GM10266 (cell line): ENCODE measurements around the gene RAP1GAP2.

Experiments
- DNase-seq: peaks from one replicate; pipeline ENCODE4 v3.0.0; 2012; ENCODE audit errors: extremely low spot score
- CTCF ChIP-seq: IDR thresholded peaks from 2 replicates; pipeline ENCODE4 v1.5.1; 2012; ENCODE audit warnings: mild to moderate bottlenecking, low read depth; ENCODE audit not compliant: control insufficient read depth, insufficient read depth; ENCODE audit errors: missing control alignments

The RAP1GAP2 gene

GRCh38 chr17:3008336-3009288 lies 212.4 kb downstream of the RAP1GAP2 start:
- no peak for TF ChIP-seq CTCF
- DNase-seq, result no peak

- no peak for TF ChIP-seq CTCF
- DNase-seq, result no peak
Observed at GRCh38 chr17:3009411-3009920, 213.2 kb downstream of the RAP1GAP2 start.

DNA sequence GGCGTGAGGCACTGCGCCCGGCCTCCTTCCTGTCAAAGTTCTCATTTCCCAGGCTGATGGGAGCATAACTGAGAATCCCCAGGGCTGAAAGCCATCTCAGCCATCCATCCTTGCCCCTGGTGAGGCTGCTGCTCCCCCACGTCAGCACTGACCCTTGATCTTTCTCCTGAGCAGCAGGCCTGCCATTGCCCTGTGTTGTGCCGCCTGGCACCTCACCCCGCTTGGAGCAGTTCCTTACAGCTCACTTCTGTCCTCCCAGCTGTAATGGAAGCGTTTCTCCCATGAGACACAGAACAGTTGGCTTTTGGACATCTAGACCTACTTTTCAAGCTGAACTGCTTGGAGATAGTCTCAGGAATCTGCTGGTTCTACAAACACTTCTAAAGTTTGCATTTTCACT lies 215.7 kb downstream of the RAP1GAP2 start:
- no peak for DNase-seq
- TF ChIP-seq CTCF, result no peak

GRCh38 chr17:3012926-3013581 lies 216.8 kb downstream of the RAP1GAP2 start:
- DNase-seq, result peak; percentile 74
- peak; percentile 85 for TF ChIP-seq CTCF

- no peak for TF ChIP-seq CTCF
- no peak for DNase-seq
Observed at GRCh38 chr17:3015890-3016289, 219.7 kb downstream of the RAP1GAP2 start.

DNA sequence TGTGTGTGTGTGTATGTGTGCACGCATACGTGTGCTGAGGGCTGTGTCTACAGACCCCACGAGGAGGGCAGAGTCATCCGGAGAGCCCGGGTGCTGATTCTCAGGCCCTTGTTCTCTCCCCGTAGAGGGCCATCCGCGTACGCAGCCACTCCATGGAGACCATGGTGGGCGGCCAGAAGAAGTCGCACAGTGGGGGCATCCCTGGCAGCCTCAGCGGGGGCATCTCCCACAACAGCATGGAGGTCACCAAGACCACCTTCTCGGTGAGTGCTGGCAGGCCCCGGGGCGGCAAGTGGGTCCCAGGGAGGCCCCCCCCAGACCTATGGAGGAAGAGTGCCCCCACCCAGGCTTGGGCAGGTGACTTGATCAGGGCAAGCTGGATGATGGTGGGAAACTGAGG lies 221.7 kb downstream of the RAP1GAP2 start:
- TF ChIP-seq CTCF, result no peak
- DNase-seq, result no peak

DNA sequence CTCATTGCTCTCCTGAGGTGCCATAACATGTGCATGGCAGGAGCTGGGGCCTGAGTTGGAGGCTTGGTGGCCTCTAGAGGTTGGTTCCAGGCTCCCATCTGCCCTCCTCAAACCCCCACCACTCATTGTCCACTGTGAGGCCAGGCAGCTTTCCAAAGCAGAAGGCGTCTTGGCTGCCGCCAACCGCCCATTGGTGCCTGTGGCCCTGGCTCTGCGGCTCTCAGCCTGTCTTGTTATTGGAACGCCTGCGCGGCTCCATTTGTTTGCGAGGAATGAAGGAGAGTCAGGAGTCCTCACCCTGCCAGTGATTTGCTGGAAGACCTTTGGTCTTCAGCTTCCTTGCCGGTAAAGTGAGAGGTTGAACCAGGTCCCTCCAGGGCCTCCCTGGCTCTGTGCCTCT lies 223.5 kb downstream of the RAP1GAP2 start:
- TF ChIP-seq CTCF, result no peak
- DNase-seq, result no peak
